Activated CD8-positive, alpha-beta memory T cell treated with anti-CD3 and anti-CD28 coated beads, Interleukin-2, amount 50 U/mL, for 48 hours (primary cell): ENCODE data around the gene NAT8.
"Not testable (repeated sequence)": the region's sequence is repeated elsewhere in the genome, so short reads cannot be mapped to it uniquely, and the experiment has no call there.

Source experiments
- DNase-seq: peaks from one replicate; pipeline ENCODE4 v3.0.0-alpha.2; 2020

Gene NAT8

GRCh38 chr2:73642338-73643018 lies at the start of gene NAT8:
NAT8 (minus strand) TSS chr2:73642422; CDS start chr2:73641628, 794 bp downstream.
- DNase-seq: no peak

DNA sequence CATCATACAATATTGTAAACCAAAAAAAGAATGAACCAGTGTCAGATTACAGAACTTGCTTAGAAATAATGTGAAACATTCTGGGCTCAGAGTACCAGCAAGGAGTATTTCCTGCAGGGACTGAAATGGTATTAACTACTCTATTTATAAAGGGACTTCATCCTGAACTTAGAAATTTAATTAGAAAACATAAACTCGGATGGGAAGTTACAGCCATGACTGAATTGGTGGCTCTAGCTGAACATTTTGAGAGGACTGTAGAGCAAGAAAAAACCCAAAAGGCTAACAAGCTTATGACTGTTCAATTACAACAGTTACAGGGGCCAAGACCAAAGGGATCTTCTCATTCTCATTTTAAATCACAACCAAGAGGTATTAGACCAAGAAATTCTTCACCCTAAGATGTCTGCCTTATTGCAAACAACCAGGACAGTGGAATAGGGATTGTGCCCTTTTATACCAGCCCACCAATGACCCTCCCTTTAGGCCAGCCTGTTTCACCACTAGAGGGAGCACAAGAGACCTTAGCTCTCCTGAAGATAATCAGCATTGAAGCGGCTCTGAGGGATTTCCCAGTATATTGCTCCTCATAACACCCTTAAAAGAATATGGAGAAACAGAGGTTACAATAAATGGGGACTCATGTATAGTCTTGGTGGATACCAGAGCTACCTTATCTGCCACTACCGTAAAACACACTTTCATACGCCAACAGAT lies 48.3 kb upstream of the NAT8 start:
- not testable (repeated sequence) for DNase-seq

- DNase-seq: not testable (repeated sequence)
These were observed 46.3 kb upstream of the NAT8 start for GRCh38 chr2:73688494-73688893.

DNA sequence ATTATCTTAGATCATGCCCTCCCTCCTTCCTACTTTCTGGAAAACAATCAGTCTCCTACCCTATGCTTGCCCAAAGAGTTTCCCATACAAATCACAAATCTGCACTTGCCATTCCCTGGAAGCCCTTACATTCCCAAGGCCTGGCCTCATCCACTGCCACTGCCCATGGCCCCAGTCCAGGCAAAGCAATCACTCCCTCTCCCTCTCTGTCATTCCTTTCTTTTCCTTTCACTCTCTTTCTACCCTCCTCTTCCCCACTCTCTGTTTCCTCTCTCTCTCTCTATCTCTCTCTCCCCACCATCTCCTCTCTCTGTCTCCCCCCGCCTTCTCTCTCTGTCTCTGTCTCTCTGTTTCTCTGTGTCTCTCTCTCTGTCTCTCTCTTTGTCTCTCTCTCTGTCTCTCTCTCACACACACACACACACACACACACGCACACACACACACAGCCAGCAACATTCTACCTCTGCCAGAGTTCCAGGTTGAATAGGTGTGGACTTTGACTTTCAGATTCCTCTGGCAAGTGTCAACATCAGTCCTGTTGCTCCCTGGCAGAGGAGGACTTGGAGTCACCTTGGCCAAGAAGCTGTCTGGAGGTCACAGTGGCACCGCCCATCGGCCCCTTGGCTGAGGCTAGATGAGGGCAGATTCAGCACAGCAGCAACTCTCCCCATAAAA lies 43.7 kb upstream of the NAT8 start:
- DNase-seq: no peak

DNA sequence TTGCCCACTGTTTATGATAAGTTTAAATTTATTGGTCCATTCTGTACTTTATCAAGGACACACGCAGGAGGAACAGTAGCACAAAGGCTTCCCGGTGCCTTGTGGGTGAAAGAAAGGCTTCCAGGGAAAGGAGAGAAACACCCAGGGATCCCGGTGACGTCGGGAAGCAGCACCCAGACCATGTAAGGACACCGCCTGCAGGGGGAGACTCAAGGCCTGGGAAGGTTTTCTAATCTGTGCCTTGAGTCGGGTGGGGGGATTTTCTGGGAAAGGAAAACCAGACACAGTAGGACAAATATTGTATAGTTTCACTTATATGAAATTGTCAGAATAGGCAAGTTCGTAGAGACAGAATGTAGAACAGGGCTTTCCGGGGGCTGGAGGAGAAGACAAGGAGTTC lies 42.7 kb upstream of the NAT8 start:
- DNase-seq: not testable (repeated sequence)

- not testable (repeated sequence) for DNase-seq
These were observed 42.1 kb upstream of the NAT8 start for GRCh38 chr2:73684325-73684724.

GRCh38 chr2:73679951-73680571 lies 37.8 kb upstream of the NAT8 start:
- DNase-seq: not testable (repeated sequence)

DNA sequence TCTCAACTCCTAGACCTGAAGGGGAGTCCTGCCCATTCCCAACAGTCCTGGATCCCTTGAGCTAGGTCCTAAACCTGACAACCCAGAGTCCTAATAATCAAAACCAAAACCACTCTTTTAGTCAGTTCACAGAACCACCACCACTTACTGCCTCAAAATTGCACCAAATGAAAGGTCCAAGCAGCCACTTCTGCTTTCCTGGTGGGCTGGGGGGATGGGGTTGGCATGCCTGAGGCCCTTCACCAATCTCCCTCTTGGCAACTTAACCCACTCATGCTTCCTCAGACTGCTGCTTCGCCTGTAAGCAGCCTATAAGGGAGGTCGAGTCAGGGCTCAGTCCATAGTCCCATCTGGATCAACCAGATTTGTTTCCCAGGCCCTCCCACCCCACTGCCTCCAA lies 37.0 kb upstream of the NAT8 start:
- DNase-seq: not testable (repeated sequence)

- DNase-seq: not testable (repeated sequence)
These were observed 35.8 kb upstream of the NAT8 start for GRCh38 chr2:73678008-73678407.

GRCh38 chr2:73676211-73676610 lies 34.0 kb upstream of the NAT8 start:
- not testable (repeated sequence) for DNase-seq

- DNase-seq: not testable (repeated sequence)
These were observed 32.5 kb upstream of the NAT8 start for GRCh38 chr2:73674696-73675157.

DNA sequence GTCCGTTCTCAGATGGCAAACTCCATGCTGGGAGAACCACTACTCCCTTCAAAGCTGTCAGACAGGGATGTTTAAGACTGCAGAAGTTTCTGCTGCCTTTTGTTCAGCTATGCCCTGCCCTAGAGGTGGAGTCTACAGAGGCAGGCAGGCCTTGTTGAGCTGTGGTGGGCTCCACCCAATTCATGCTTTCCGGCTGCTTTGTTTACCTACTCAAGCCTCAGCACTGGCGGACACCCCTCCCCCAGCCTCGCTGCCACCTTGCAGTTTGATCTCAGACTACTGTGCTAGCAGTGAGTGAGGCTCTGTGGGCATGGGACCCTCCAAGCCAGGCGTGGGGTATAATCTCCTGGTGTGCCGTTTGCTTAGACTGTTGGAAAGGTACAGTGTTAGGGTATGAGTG lies 27.8 kb upstream of the NAT8 start:
- not testable (repeated sequence) for DNase-seq

GRCh38 chr2:73667239-73667638 lies 25.0 kb upstream of the NAT8 start:
- not testable (repeated sequence) for DNase-seq

DNA sequence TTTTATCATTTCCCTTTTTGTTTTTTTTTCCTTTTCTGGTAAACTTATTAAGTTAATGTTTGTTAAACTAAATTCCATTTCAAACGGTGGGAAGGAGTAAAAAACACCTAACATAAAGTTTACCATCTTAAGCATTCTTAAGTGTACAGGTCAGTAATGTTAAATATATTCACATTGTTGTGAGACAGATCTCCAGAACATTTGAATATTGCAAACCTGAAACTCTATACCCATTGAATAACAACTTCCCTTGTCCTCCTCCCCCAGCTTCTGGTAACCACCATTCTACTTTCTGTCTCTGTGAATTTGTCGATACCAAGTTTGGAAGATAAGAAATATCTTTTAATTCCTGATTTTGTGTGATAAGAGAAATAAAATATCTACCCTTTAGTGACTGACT lies 12.0 kb upstream of the NAT8 start:
- DNase-seq: no peak

DNA sequence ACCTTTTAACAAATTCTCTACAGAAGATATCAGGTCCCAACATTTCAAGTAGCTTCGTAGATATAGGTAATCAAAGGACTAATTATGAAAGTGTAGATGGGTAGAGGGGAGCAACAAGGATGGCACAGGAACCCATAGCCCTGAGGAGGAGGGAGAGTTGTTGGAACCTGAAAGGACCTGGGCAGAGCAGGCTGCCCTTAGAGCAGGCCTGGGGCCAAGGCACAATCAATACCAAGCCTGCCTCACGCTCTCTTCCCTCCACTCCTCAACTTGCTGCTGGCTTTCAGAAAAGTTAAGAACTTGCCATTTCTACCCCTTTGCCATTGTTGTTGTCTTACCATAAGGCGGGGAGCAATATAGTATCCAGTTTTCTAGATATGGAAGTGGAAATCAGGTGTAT lies 10.1 kb upstream of the NAT8 start:
- DNase-seq: no peak

GRCh38 chr2:73651591-73652230 lies 9.5 kb upstream of the NAT8 start:
- DNase-seq: no peak

DNA sequence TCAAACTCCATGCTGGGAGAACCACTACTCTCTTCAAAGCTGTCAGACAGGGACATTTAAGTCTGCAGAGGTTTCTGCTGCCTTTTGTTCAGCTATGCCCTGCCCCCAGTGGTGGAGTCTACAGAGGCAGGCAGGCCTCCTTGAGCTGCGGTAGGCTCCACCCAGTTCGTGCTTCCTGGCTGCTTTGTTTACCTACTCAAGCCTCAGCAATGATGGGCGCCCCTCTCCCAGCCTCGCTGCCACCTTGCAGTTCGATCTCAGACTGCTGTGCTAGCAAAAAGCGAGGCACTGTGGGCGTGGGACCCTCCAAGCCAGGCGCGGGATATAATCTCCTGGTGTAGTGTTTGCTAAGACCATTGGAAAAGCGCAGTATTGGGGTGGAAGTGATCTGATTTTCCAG lies 5.5 kb upstream of the NAT8 start:
- not testable (repeated sequence) for DNase-seq

DNA sequence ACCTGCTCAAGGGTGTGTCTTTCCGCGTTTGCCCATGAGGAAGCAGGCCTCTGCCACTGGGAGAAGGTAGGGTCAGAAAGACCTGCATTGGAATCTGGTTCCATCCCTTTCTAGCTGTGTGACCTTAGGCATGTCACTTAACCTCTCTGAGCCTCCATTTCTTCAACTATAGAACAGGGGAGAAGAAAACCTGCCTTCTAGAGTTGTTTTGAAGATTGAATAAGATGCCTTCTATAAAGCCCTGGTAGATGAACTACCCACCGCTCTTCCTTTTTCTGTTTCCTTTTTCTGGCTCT lies 507 bp downstream of the NAT8 start:
- no peak for DNase-seq

DNA sequence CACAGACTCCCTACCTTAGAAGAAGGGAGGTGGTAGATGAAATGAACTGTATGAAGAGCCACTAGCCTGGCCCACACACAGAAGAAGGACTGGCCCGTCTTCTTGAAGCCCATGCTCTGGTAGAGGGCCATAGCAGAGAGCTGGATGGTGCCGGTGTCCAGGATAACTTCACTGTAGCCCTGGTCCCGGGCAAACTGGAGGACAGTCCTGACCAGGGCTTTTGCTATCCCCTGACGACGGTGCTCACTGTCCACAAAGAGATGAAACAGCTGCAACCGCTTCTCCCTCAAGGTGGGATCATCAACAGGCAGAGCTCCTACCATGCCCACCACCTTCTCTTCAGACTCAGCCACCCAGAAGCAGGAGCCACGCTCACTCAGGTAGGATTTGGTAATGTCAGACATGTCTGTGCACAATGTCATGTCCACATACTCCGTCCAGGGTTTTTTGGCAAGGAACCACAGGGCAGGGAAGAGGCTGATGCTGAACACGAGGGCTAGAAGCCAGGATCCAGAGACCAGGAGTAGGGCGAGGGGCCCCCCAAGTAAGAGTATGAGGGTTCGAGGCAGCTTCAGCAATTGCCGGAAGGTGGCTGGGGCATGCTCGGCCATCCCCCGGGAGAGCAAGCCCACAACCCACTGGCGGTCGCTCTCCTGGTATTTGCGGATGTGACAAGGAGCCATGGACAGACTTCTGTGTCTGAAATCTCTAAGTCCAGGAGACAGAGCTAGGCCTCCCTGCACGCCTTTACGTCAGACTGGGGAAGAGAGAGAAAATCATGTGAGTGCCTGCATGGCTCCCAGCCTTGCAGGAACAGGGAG lies 1.1 kb downstream of the NAT8 start:
- no peak for DNase-seq

- no peak for DNase-seq
These were observed 1.7 kb downstream of the NAT8 start for GRCh38 chr2:73640511-73640911.

DNA sequence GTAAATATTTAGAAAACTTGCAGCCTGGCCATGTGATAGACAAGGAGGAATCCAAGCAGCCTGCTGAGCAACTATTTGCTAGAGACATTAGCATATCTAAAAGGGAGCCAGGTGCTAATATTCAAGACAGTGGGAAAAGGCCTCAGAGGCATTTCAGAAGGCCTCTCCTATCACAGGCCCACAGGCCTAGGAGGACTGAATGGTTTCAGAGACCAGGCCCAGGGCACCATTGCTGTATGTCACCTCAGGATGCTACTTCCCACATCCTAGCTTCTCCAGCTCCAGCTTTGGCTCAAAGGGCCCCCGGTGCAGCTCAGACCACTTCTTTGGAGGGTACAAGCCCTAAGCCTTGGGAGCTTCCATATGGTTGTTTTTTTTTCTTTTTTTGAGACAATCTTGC lies 3.8 kb downstream of the NAT8 start:
- DNase-seq: no peak

DNA sequence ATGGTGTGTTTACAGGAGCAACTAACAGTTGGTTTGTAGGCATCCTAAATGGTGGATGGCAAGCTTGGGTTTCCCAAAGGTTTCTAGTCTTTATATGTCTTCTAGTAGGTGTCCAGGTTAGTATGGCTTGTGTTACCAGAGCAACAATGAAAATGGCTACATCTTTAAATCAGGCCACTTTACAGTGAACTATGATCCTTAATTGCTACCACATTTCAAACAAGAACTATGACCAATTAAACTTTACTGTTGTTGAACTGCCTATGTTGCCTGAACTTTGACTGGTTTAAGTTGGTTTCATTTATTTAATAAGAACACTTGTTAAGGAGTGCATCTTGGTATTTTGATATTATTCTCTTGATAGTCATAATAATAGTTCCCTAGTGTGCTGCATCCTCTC lies 5.2 kb downstream of the NAT8 start:
- DNase-seq: not testable (repeated sequence)
